GM19043 (cell line): ENCODE data around the gene ADD2.
"Not testable (repeated sequence)": the region's sequence is repeated elsewhere in the genome, so short reads cannot be mapped to it uniquely, and the experiment has no call there.

Experiments
- ATAC-seq: cut with Tn5 transposase; IDR thresholded peaks from one replicate; pipeline ENCODE4 v1.9.1; 2021; ENCODE audit warnings: low read depth; ENCODE audit not compliant: unreplicated experiment

ADD2 gene

DNA sequence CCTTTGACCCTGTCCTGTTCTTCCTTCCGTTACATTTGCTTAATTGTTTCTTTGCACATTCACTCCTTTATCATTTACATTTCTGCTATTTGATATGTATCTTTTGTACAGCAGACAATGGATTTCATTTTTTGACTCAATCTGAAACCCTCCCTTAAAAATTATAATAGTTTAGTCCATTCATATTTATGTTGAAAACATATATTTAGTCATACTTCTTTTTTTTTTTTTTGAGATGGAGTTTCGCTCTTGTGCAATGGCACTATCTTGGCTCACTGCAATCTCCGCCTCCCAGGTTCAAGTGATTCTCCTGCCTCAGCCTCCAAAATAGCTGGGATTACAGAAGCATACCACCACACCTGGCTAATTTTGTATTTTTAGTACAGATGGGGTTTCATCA lies 119.0 kb downstream of the ADD2 start:
- ATAC-seq = no peak

DNA sequence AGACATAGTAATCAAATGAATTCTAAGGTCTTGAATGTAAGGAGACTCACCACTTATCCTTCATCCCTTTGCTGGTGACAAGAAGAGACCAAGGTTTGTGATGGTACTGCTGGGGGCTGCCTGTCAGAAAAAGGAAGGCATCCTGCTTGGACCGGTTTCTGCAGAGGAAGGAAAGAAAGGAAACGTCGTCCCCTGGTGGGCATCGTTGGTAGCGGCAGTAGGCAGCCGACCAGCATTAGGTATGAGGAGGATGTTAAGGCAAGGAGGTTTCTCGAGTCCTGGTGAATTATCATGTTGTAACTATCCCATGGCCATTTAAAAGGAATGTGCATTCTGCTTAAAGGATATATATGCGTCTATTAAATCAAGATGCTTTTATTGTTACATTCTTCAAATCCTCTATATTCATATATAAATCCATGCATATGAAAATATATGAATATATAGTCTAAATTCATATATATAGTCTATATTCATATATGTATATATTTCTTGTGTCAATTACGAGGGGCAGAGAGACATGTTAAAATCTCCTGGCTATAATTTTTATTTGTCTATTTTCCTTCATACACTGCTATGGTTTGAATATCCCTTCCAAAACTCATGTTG lies 120.0 kb downstream of the ADD2 start:
- peak; percentile 55 for ATAC-seq

DNA sequence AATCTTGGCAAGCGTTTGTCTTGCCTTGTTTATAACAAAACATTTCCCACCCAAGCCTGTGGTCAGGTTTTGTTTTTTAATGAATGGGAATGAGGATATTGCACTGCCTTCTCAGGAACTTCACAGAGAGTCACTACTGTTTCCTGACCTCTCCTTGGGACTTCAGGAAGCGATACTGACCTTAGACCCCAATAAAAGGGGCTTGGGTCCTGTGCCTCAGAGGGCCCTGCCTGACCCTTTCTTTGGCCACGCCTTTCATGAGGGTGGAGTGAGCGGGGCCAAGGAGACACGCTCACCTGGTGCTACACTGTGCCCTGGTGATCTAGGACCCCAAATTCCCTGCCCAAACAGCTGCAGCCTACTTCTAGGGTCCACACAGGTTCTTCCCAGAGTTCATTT lies 121.6 kb downstream of the ADD2 start:
- no peak for ATAC-seq

DNA sequence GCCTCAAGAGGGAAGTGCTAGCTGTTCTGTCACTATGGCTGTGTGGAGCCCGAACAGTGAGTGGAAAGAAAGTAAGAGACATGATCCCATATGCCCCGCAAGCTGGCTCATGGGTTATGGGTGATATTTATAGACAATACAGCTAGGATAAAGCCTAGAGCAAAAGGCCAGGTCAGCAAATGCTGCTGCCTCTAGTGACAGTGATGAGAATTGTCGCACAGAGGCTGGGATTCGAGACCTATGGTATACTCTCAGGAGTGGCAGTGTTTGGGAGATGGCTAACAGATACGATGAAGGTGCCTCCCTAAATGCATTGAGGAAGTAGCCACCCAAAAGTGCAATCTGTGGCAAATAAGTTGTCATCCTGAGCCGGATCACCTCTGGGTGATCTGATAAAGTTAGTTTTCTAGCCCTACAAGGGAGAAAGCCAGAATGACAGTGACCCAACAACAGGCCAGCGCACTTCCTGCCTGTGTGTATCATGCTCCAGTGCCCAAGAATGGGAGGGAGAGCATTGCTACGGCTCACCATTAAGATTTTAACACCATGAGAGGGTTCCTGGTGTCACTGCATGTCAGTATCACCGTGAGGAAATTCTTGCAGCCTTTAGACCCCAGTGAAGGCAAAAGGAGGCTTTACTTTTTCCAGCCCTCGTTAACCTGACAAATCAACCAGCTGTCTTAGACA lies 122.1 kb downstream of the ADD2 start:
- ATAC-seq = no peak

DNA sequence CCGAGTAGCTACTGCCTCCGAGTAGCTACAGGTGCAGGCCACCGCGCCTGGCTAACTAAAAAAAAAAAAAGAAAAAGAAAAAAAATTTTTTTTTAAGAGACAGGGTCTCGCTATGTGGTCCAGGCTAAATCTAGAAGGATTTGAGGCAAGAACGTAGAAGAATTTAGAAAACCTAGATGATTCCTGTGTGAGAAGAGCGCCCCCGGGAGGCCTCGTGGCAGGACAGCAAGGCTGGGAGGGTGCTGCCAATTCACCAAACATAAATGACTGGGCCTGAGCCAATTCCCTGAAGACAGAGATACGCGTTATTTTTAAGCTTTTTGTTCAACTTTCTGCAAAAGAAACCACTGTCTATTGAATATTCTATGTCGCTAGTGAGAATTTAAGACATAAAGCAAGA lies 124.3 kb downstream of the ADD2 start:
- ATAC-seq = no peak

DNA sequence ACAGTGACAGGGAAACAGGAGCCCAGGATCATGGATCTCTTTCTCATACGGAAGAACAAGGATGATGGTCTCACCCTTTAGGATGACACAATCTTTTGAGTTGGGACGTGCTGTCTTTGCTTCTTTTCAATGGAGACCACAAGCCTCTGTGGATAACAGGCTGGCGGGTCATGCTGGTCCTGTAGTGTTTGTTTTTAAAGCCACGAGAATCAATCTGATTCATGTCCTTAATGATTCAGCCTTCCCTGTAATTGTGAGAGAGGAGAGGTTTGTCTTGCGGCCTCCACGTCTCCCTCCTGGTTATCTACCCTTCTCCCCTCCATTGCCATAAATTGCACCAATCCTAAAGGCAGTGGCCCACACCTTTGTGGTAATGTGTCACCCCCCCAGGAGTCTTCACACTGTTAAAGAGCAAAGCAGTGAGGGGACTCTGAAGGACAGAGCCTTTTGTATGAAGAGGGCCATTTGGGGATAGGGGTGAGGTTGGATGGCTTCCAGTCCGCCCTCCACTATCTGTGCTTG lies 126.7 kb downstream of the ADD2 start:
- no peak for ATAC-seq

DNA sequence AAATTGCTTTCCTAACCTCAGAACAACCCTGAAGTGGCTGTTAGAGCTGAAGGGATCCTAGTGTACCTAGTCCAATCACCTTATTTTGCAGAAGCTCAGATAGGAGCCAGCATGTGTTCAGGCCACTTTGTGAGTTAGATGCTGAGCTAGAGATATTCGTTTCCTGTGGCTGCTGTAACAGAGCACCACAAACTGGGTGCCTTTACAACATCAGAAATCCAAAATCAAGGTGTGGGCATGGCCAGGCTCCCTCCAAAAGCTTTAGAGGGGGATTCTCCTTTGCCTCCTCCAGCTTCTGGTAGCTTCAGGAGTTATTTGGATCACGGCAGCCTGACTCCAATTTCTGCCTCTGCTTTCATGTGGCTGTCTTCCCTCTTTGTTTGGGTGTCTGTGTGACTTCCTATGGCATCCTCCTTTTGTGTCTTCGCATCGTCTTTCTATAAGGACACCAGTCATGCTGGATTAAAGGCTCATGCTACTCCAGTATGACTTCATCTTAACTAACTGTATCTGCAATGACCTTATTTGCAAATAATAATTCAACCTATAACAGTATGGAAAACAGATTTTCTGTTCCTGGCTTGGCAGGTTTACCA lies 128.1 kb downstream of the ADD2 start:
- no peak for ATAC-seq

DNA sequence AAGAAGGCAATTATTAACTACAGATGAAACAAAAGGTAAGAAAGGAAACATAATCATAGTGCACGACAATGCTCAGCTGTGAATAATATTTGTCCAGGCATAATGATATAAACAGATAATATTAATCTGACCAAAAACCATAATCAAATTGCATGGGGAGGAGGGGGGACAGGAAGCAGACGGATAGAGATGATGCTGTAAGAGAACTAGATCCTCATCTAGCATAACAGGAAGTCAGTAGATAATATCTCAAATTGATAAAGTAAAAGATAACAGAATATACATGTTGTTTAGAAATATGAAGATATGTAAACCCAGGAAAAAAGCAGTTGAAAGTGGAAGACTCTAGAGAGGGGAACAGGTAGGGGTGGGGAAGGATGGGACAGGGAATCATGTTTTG lies 129.4 kb downstream of the ADD2 start:
- no peak for ATAC-seq

DNA sequence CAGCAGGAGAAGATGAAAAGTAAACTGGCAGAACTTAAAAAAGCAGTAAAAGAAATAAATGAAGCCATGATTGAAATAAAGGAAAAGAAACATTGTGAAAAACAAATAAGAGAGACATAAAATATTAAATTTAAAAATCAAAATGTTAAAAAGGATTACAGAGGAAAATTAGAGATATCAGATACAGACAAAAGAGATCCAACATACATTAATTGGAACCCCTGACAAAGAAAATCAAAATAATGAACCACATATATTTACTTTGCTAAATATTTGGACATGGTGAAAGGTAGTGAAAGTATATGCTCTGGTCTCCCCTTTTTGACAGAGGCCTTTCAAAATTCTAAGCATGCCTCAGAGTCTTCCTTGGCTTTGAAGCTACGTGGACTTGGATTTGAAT lies 134.5 kb downstream of the ADD2 start:
- ATAC-seq = no peak

DNA sequence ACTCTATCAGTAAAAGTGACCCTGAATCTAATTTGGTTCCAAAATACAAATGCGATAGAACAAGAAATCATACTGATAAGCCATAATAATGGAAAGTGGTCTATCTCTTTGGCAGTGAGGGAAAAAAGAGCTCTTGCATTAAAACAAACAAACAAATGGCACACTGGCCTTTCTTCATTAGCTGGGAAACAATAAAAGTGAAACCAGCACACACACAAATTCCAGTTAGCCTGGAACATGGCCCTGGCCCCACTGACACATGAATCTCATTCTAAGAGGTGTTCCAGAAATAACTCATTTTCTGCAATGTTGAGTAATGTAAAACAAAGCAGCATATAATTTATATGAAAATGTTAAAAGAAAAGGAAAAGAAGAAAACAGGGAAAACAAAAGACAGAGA lies 135.0 kb downstream of the ADD2 start:
- ATAC-seq = no peak

DNA sequence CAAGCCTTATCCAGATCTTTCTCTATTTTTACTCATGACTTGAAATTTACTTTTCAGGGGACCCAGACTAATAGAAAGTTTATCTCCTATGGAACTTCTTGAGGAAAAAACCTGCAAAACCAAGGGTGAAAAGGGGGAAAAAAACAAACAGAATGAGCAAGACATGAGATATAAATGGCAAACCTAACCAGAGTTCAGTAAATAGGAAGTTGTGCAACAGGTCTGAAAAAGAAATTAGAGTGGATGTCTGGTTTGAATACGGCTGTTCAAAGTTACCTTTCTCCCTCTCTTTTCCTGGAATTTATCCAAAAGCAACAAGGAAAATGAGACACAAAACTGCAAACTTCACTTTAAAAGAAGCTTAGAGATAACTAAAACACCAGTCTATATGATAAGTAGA lies 135.6 kb downstream of the ADD2 start:
- ATAC-seq = no peak

DNA sequence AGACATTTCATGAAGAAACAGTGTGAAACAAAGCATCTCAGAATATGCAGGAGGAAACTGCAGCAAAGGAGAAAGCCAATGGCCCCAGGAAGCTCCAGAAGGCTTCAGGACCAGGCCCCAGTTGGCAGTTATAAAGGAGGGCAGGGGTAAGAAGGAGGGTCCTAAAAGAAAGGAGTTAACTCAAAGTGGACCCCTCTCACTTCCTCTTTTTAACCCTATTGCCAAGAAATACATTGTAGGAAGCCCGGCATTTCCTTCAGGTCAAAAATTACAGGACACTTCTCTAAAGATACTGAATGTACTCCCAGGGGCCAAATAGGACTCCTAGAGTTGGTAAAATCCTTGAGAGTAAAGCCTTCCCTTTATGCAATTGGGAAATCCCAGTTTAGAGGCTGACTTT lies 137.2 kb downstream of the ADD2 start:
- no peak for ATAC-seq

DNA sequence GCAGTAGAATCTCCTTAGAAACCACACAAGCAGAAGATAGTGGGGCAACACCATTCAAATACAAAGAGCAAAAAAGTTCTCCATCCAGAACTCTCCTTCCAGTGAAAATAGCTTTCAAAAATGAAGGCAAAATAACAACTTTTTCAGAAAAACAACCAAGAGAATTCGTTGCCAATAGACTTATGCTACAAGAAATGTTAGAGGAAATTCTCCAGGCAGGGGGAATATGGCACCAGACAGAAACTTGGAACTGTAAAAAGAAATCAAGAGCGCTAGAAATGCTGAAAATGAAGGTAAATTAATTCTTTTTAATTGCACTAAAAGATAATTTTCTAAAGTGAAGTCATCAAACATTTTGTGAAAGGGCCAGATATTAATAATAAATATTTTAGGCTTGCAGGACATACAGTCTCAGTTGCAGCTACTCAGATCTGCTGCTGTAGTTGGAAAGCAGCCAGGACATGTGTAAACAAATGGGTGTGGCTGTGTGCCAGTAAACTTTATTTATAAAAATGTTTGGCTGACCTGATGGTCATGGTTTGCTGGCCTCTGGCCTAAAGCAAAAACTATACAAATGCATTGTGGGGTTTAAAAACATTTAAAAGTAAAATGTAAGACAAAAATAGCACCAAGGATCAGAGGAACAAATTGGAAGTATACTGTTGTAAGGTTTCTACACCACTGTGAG lies 140.6 kb downstream of the ADD2 start:
- ATAC-seq = no peak

DNA sequence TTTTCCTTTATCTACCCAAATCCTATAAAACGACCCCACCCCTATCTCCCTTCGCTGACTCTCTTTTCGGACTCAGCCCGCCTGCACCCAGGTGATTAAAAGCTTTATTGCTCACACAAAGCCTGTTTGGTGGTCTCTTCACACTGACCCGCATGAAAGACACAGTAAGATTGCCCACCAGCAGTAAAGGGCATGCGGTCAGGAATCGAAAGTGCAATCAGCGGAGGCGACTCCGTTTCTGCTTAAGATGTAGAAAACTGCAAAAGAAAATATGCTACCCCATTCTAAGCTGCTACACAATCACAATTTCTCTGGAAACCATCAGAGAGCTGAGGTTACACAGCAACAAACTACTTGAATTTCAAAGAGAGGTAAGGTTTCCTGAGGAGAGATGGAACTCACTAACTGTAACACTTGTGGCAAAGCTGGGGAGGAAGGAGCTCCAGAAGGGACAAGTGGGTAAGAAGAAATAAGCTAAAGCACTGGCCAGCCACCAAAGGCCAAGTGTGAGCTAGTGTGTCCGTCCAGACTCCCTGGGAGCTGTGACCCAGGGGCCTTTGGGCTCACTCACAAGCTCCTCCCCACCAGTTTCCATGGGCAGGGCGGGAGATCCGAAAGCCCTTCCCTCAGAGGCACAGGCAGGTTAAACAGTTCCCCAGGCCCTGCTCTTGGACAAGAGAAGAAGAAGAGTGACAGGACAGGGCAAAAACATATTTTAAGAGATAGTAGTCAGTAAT lies 141.6 kb downstream of the ADD2 start:
- no peak for ATAC-seq

DNA sequence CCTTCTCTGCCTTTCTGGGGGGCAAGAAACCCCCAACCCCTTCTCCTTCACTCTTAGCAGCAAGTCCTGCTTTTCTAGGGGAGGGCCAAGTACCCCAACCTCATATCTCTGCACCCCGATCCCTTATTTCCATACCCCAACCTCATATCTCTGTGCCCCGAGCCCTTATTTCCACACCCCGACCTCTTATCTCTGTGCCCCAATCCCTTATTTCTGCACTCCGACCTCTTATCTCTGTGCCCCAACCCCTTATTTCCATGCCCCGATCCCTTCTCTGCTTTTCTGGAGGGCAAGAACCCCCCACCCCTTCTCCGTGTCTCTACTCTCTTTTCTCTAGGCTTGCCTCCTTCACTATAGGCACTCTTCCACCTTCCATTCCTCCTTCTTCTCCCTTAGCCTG lies 146.5 kb downstream of the ADD2 start:
- ATAC-seq = not testable (repeated sequence)

DNA sequence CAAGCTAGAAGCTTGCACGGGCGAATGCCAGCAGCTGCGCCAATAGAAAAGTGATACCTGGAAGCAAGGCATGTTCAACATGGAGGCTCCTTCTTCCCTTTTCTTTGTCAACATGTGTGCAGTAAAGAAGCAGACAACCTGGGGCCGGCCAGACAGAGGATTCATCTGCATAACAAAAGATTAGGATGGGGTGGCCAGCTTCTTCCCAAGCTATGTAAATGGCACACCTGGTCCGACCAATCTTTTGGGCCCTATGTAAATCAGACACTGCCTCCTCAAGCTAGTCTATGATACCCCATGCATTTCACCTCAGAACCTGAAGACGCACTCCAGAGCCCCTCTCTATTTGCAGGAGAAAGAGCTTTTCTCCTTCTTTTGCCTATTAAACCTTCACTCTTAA lies 148.0 kb downstream of the ADD2 start:
- ATAC-seq = no peak

DNA sequence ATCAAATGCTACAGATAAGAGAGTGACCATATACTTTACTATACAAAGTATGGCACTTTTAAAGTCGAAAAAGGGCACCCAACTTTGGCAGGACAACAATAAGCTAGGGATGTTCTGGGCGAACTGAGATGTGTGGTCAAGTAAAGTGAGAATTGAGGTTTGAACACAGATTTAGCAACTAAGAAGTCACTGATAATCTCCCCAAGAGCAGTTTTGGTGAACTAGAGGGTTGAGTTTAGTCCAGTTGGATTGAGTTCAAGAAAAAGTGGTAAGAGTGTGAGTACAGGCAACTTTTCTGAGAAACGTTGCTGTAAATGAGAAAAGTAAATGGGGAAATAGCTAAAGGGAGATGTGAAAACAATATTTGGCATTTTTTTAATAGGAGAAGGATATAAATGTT lies 148.8 kb downstream of the ADD2 start:
- ATAC-seq = no peak

DNA sequence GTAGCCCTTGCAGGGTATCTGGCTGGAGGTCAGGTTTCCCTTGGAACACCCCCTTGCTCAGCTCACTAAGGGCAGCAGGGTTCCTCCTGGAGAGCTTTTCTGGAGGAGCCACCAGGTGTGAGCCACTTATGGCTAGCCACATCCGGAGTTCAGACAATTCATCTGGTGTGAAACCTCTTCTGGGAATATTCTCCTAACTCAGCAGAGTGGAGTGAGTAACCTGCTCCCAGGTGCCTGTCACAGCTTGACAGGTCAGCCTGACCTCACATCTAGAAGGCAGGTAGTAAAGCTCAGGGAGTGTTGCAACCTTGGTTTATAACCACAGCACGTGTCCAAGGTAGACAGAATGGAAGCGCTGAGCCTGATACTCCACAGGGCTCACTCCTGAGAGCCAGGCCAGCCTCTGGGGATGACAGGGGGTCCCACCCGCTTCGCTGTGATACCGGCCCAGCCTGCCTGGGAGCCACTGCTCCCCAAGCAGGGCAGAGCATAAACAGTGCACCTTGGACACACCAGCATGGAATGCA lies 151.8 kb downstream of the ADD2 start:
- no peak for ATAC-seq

DNA sequence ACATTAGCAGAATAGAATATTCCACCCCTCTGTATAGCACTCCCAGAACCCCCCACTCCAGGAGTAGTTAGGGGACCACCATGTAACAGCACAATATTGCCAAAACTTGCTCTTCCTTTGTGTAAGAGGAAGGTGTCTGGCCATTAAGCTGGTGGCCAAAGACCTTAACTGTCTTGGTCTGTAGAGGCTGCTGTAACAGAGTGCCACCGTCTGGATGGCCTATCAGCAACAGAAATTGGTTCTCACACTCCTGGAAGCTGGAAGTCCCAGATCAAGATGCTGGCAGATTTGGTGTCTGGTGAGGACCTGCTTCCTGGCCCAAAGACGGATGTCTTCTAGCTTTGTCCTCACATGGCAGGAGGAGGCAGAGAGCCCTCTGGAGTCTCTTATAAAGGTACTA lies 152.8 kb downstream of the ADD2 start:
- no peak for ATAC-seq

DNA sequence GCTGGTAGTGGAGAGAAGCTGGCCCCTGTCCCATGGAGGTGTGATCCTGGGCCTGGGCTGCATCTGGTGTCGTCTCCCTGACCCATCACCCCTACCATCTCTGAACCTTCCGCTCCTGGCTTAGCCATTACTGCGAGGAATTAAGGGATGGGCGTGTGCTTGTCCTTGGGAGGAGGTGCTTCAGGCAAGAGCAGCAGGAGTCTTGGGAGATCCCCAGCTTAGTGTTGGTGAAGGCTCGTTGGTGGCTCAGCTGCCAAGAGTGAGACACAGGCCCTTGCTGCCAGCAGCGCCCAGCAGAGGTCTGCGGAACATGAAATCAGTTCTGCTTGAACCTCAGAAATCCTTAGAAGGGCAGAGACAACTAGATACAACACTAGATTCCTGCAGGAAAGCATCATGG lies 154.5 kb downstream of the ADD2 start:
- no peak for ATAC-seq

DNA sequence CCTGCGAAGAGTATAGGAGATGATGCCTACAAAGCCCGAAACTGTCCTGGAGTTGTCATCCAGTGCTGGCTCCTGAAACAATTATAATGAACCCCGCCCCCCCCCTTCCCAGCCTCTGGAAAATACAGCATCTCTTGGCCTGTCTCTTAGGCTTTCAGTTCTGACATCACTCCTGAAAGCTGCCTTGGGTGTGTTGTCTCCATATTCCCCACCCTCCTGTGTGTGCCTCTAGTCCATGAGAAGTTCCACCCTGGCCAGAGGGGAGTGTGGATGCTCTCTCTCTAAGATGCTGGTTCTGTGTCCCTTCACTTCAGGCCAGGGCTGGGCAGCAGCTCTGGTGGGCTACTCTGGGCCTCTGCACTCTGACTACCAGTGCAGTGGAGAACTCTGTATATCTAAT lies 155.4 kb downstream of the ADD2 start:
- ATAC-seq = no peak
